SK-N-SH (cell line): ENCODE data around the gene DGAT2. TPM values are rescaled to one million over a fixed set of nuclear protein-coding genes. Genes with fewer than 3 reads are reported as not detected.

Experiments
- CTCF ChIA-PET: fragments of 300-600, 350-600 bp; formaldehyde crosslinking; extraction: SDS; loops from one replicate; lab custom pipeline; 2021; lab: Yijun Ruan, JAX
- POLR2A ChIA-PET: fragments of 350-600 bp; sonication (Branson Sonifier 250); formaldehyde crosslinking; extraction: SDS; loops from one replicate; lab custom pipeline; 2020; ENCODE audit warnings: antibody characterized with exemption, inconsistent platforms; lab: Yijun Ruan, JAX
- DNase-seq: peaks from one replicate; pipeline ENCODE4 v3.0.0; 2012
- H2AFZ ChIP-seq: fragments of 200-600 bp; sonication (generic); 2 replicates; pipeline ENCODE4 v1.8.1; 2016; ENCODE audit warnings: antibody characterized with exemption, mild to moderate bottlenecking, low read depth
- H3F3A ChIP-seq: fragments of 200-600 bp; sonication (generic); replicated peaks from 2 replicates; pipeline ENCODE3; 2016; ENCODE audit warnings: antibody characterized with exemption, mild to moderate bottlenecking; ENCODE audit not compliant: insufficient read depth
- H3K27ac ChIP-seq, 2 experiments: fragments of 200-500 bp in 1 of 2; fragments of 200-600 bp in 1 of 2; sonication (Bioruptor generic) in 1 of 2; sonication (generic), shearing (Covaris generic) in 1 of 2; 2 replicates each; pipeline versions ENCODE4 v1.5.1 to v1.6.1; 2014 to 2016; ENCODE audit warnings: low read depth in 2 of 2, inconsistent platforms in 1 of 2, low read length in 1 of 2, mild to moderate bottlenecking in 1 of 2, mixed read lengths in 1 of 2
- H3K27me3 ChIP-seq: fragments of 200-600 bp; sonication (generic), shearing (Covaris generic); 2 replicates; pipeline ENCODE4 v1.6.1; 2016; ENCODE audit warnings: mixed run types; ENCODE audit not compliant: insufficient read depth
- H3K36me3 ChIP-seq, 2 experiments: fragments of 200-500 bp in 1 of 2; fragments of 200-600 bp in 1 of 2; sonication (Bioruptor generic) in 1 of 2; sonication (generic) in 1 of 2; replicated peaks in 1 of 2; 2 replicates each; pipeline versions ENCODE3 to v1.5.1; 2014 to 2016; ENCODE audit warnings: low read length in 1 of 2, mild to moderate bottlenecking in 1 of 2; ENCODE audit not compliant: insufficient read depth in 2 of 2, control insufficient read depth in 1 of 2
- H3K4me1 ChIP-seq, 2 experiments: fragments of 200-500 bp in 1 of 2; fragments of 200-600 bp in 1 of 2; sonication (Bioruptor generic) in 1 of 2; sonication (generic), shearing (Covaris generic) in 1 of 2; 2 replicates each; pipeline versions ENCODE4 v1.5.1 to v1.6.1; 2014 to 2016; ENCODE audit warnings: low read depth in 1 of 2, low read length in 1 of 2, mixed run types in 1 of 2; ENCODE audit not compliant: insufficient read depth in 2 of 2, control insufficient read depth in 1 of 2
- H3K4me2 ChIP-seq: fragments of 200-600 bp; sonication (generic), shearing (Covaris generic); 2 replicates; pipeline ENCODE4 v1.6.1; 2017; ENCODE audit warnings: mixed run types
- H3K4me3 ChIP-seq, 2 experiments: fragments of 200-500 bp in 1 of 2; fragments of 200-600 bp in 1 of 2; sonication (Bioruptor generic) in 1 of 2; sonication (generic), shearing (Covaris generic) in 1 of 2; 2 replicates each; pipeline versions ENCODE4 v1.5.1 to v1.8.1; 2014 to 2016; ENCODE audit warnings: low read depth in 2 of 2, inconsistent platforms in 1 of 2, low read length in 1 of 2, mild to moderate bottlenecking in 1 of 2, mixed read lengths in 1 of 2, moderate library complexity in 1 of 2
- H3K79me2 ChIP-seq: fragments of 200-600 bp; sonication (generic); 2 replicates; pipeline ENCODE4 v1.8.1; 2017; ENCODE audit warnings: mild to moderate bottlenecking; ENCODE audit not compliant: insufficient read depth
- H3K9ac ChIP-seq: fragments of 200-600 bp; sonication (generic); 2 replicates; pipeline ENCODE4 v1.6.1; 2017; ENCODE audit warnings: mixed run types
- H3K9me2 ChIP-seq: fragments of 200-600 bp; sonication (generic); 2 replicates; pipeline ENCODE4 v1.6.1; 2017; ENCODE audit warnings: mixed run types
- H3K9me3 ChIP-seq: fragments of 200-600 bp; sonication (generic); 2 replicates; pipeline ENCODE4 v1.6.1; 2017; ENCODE audit warnings: mixed run types, mild to moderate bottlenecking, moderate library complexity
- H4K20me1 ChIP-seq: fragments of 200-600 bp; sonication (generic); 2 replicates; pipeline ENCODE4 v1.6.1; 2017; ENCODE audit warnings: mild to moderate bottlenecking, mixed run types; ENCODE audit not compliant: insufficient read depth
- ELF1 ChIP-seq: IDR thresholded peaks from 2 replicates; pipeline ENCODE4 v1.4.0; 2012
- EP300 ChIP-seq, 2 experiments: IDR thresholded peaks; 2 replicates each; pipeline versions ENCODE4 v1.4.0 to v1.6.1; 2012; ENCODE audit warnings: borderline replicate concordance in 1 of 2, low read depth in 1 of 2, low read length in 1 of 2
- EZH2phosphoT487 ChIP-seq: fragments of 200-600 bp; sonication (generic); IDR thresholded peaks from 2 replicates; pipeline ENCODE4 v1.6.1; 2017; ENCODE audit warnings: low read depth, mixed run types, mild to moderate bottlenecking, antibody characterized with exemption, moderate library complexity, borderline replicate concordance
- FOSL2 ChIP-seq: IDR thresholded peaks from 2 replicates; pipeline ENCODE4 v1.4.0; 2012; ENCODE audit warnings: low read depth, mild to moderate bottlenecking, moderate library complexity, borderline replicate concordance
- FOXM1 ChIP-seq: IDR thresholded peaks from 2 replicates; pipeline ENCODE4 v1.4.0; 2012; ENCODE audit warnings: low read depth, mild to moderate bottlenecking
- GATA2 ChIP-seq: sonication (generic); formaldehyde crosslinking; IDR thresholded peaks from 2 replicates; pipeline ENCODE4 v1.5.0; 2020; ENCODE audit warnings: mild to moderate bottlenecking, missing genetic modification reagents
- POLR2AphosphoS5 ChIP-seq: IDR thresholded peaks from 2 replicates; pipeline ENCODE4 v1.6.1; 2012; ENCODE audit warnings: low read depth, low read length
- RXRA ChIP-seq: IDR thresholded peaks from 2 replicates; pipeline ENCODE4 v1.4.0; 2012; ENCODE audit warnings: low read depth, mild to moderate bottlenecking, borderline replicate concordance
- TAF1 ChIP-seq: IDR thresholded peaks from 2 replicates; pipeline ENCODE4 v1.6.1; 2012; ENCODE audit warnings: low read depth, mild to moderate bottlenecking, low read length, moderate library complexity, borderline replicate concordance
- WGBS: methylation state at CpG from one replicate; pipeline ENCODE4 v1.1.6; 2017; ENCODE audit warnings: low lambda C conversion rate; 5-methylcytosine and 5-hydroxymethylcytosine counted together
- polyA plus RNA-seq, 3 experiments: library from polyadenylated mRNA; depleted of rRNA; stranded (reverse); fragments of >200 nt; gene quantifications; 2 replicates each; pipeline ENCODE4 v1.2.3, GENCODE V29; 2012
- TF ChIP-seq, protein P1 (sequence below): IDR thresholded peaks from 2 replicates; pipeline ENCODE4 v1.4.0; 2012; ENCODE audit warnings: low read depth, borderline replicate concordance
- TF ChIP-seq, protein P2 (sequence below): IDR thresholded peaks from 2 replicates; pipeline ENCODE4 v1.4.0; 2012; ENCODE audit warnings: low read depth
- TF ChIP-seq, protein P3 (sequence below): fragments of 150-350 bp; IDR thresholded peaks from 2 replicates; pipeline ENCODE4 v1.6.1; 2017; ENCODE audit warnings: antibody characterized with exemption, low read length, low read depth, borderline replicate concordance

Gene DGAT2
- polyA plus RNA-seq, 1 of the 3 experiments (the other 2 are of a cell fraction) = 1.4 TPM

DNA sequence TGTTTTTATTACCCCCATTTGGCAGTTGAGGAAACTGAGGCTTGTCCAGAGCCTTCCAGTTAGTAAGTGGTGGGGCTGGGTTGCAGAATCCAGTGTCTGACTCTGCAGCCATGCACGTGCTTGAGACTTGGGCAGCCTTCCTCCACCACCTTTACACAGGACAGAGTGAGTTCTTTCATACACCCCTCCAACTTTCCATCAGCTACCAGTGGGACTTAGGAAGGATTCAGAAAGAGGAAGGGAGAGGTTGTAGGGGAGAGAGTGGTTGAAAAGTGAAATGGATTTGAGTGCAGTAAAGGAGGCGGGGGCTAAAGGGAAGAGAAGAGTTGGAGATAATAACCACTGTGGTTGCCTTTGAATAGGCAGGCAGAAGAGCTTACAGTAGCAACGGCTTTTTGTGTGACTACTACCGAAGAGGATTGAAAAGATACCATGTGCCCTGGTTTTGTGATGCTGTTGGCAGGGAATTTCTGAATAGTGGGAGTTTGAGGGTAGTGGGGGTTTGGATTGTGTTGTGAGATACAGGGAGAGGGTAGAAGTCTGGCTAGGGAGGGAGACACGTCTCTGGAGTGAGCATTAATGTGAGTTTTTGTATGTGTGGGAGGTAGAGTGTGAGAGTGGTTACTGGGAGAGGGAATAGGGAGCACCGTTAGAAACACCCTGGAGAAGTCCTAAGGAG, 48.1 kb downstream of the DGAT2 start:
- Histone ChIP-seq H3K36me3 (no peaks in the 10 kb centered on the region), H3F3A (peaks cover 16% of the 10 kb centered on the region), H3K9ac (peak overlapping the region; percentile 85), H4K20me1 (peaks cover 5% of the 10 kb centered on the region; the same call in 1 of the 2 replicates), H3K9me2 (no peaks in the 10 kb centered on the region), H3K27me3 (no peaks in the 10 kb centered on the region), H3K9me3 (no peaks in the 10 kb centered on the region), H3K4me2 (peak overlapping the region; percentile 82), H2AFZ (peak overlapping the region; percentile 1; the same call in 1 of the 2 replicates), H3K27ac (no peak overlapping the region), H3K4me1 (peaks cover 9 to 13% of the 10 kb centered on the region in 2 experiments; a peak in 2 of 4 replicates), H3K4me3 (peak overlapping the region; percentile 87 to 95), H3K79me2 (peaks cover 61% of the 10 kb centered on the region)
- DNase-seq = no peak
- TF ChIP-seq GATA2 (no peak), FOSL2 (no peak), RXRA (no peak), EP300 (IDR thresholded peaks at IDR 0.05; ENCODE audit: borderline replicate concordance in 1 of 2, low read depth in 1 of 2, low read length in 1 of 2) (no peak), ELF1 (no peak), FOXM1 (no peak), POLR2AphosphoS5 (no peak), TAF1 (no peak), EZH2phosphoT487 (no peak)
- TF ChIP-seq, protein P1, sequence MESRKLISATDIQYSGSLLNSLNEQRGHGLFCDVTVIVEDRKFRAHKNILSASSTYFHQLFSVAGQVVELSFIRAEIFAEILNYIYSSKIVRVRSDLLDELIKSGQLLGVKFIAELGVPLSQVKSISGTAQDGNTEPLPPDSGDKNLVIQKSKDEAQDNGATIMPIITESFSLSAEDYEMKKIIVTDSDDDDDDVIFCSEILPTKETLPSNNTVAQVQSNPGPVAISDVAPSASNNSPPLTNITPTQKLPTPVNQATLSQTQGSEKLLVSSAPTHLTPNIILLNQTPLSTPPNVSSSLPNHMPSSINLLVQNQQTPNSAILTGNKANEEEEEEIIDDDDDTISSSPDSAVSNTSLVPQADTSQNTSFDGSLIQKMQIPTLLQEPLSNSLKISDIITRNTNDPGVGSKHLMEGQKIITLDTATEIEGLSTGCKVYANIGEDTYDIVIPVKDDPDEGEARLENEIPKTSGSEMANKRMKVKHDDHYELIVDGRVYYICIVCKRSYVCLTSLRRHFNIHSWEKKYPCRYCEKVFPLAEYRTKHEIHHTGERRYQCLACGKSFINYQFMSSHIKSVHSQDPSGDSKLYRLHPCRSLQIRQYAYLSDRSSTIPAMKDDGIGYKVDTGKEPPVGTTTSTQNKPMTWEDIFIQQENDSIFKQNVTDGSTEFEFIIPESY = no peak
- TF ChIP-seq, protein P2, sequence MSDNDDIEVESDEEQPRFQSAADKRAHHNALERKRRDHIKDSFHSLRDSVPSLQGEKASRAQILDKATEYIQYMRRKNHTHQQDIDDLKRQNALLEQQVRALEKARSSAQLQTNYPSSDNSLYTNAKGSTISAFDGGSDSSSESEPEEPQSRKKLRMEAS = no peak
- ChIA-PET CTCF (interaction anchor here (0.7 to 1.9 kb wide), 3 partner anchors 12 to 52 kb away, joined by 3 to 7 read pairs (median 3); no protein-coding TSS in a partner anchor), POLR2A (no interaction called here)
- WGBS = 46% methylated on average over 6 of the region's 6 CpGs

DNA sequence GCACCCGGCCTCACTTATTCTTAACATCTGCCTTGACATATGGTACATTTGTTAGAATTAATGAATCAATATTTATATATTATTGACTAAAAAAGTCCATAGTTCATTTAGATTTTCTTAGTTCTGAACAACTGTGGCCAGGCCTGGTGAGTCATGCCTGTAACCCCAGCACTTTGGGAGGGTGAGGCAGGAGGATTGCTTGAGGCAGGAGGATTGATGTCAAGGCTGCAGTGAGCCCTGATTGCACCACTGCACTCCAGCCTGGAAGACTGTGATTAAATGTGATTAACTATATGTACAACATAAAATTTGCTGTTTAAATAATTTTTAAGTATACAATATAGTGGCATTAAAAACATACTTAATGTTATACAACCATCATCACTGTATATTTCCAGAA, 52.1 kb downstream of the DGAT2 start:
- DNase-seq = no peak
- H3K79me2 ChIP-seq = peaks cover 91% of the 10 kb centered on the region

More for the DNA sequence above, 52.1 kb downstream of the DGAT2 start:
- ChIA-PET CTCF (no interaction called here), POLR2A (no interaction called here)
- Histone ChIP-seq H3F3A (no peaks in the 10 kb centered on the region), H3K4me3 (no peak overlapping the region), H3K36me3 (no peaks in the 10 kb centered on the region), H3K4me1 (peaks cover 5 to 9% of the 10 kb centered on the region in 2 experiments; a peak in 2 of 4 replicates), H2AFZ (no peak overlapping the region), H3K9me3 (no peaks in the 10 kb centered on the region)
- TF ChIP-seq FOXM1 (no peak), EP300 (IDR thresholded peaks at IDR 0.05; ENCODE audit: borderline replicate concordance in 1 of 2, low read depth in 1 of 2, low read length in 1 of 2) (no peak), FOSL2 (no peak)
- TF ChIP-seq, protein P3, sequence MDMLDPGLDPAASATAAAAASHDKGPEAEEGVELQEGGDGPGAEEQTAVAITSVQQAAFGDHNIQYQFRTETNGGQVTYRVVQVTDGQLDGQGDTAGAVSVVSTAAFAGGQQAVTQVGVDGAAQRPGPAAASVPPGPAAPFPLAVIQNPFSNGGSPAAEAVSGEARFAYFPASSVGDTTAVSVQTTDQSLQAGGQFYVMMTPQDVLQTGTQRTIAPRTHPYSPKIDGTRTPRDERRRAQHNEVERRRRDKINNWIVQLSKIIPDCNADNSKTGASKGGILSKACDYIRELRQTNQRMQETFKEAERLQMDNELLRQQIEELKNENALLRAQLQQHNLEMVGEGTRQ = no peak
- TF ChIP-seq, protein P2 = no peak
- TF ChIP-seq, protein P1 = no peak
- TF ChIP-seq, all 33 proteins: peak for 0
- no peaks in the 10 kb centered on the region for H3K27me3 ChIP-seq
- H3K9ac ChIP-seq = no peak overlapping the region
- no peak overlapping the region for H3K27ac ChIP-seq
- H4K20me1 ChIP-seq = peaks cover 5% of the 10 kb centered on the region; the same call in 1 of the 2 replicates
- H3K9me2 ChIP-seq = no peaks in the 10 kb centered on the region
- WGBS = 93% methylated on average over 1 of the region's 1 CpG
- no peak overlapping the region for H3K4me2 ChIP-seq
